ENCODE measurements around the gene NCAPG2.

GRCh38 chr7:158642149-158642548 lies 62.5 kb downstream of the NCAPG2 start:
- TF ChIP-seq CTCF (IDR thresholded peaks at IDR 0.05) = no peak
- no peak for TF ChIP-seq POLR2A (IDR thresholded peaks at IDR 0.05)
